Ovary (tissue), 3 donors: Measurements from ENCODE around the gene ATPAF1.

Source experiments
- CTCF ChIP-seq, 3 donors: fragments of 450-650 bp in 2 of 3; fragments of 200-600 bp in 1 of 3; IDR thresholded peaks; one replicate each; pipeline versions ENCODE4 v1.5.1 to v1.8.0; 2016 to 2022; ENCODE audit warnings: antibody characterized with exemption in 3 of 3, mild to moderate bottlenecking in 1 of 3
- EP300 ChIP-seq: sonication (generic); formaldehyde crosslinking; IDR thresholded peaks from one replicate; pipeline ENCODE4 v1.6.1; 2017; ENCODE audit warnings: antibody characterized with exemption
- POLR2A ChIP-seq: fragments of 450-650 bp; IDR thresholded peaks from one replicate; pipeline ENCODE4 v1.6.1; 2017; ENCODE audit warnings: antibody characterized with exemption, mild to moderate bottlenecking, moderate library complexity
- donor health status: DM: no; HTN: no; CAD: no.

- TF ChIP-seq CTCF (IDR thresholded peaks at IDR 0.05) (no peak), EP300 (no peak), POLR2A (no peak)
Observed at GRCh38 chr1:46637444-46638083, 30.6 kb downstream of the ATPAF1 start.
